KG1 (cell line): ENCODE data around the gene FAM25A.

Experiments used
- DNase-seq: peaks from one replicate; lab custom pipeline; 2025; lab: John Stamatoyannopoulos, UW

Gene FAM25A

DNA sequence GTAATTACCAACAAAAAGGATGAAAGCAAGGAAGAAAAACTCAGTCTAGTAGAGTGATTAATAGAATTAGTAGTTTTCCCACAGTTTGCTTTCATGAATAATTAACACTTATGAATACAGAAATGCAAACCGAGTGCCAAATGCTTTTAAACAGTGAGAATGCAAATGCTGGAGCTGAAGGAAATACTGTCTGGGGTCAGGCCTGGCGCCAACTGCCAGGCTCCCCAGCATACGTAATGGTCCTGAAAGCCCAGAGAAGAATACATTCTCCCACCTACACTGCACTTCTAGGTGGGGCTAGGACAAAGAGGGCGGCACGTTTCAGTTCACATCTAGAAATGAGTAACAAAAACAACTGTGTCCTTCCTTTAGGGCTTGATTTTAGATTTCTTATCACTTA, 44.6 kb downstream of the FAM25A start:
- DNase-seq: no peak

DNA sequence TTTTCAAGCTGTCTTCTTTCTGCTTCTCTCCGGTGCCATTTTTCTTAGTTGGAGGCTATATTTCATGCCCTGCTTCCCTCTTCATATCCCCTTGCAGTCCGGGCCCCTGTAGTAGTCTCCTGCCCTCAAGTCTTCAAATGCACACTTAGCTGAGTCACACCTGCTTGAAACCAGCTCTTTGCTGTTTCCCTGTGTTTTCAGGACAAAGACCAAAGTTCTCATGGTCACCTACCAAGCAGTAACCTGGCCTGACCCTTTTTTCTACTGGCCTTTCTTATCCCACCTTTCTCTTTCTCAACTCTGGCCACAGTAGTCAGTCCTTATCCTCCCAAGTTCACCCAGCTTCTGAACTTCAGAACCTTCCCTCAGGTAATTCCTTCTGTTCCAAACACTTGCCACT, 46.1 kb downstream of the FAM25A start:
- no peak for DNase-seq

DNA sequence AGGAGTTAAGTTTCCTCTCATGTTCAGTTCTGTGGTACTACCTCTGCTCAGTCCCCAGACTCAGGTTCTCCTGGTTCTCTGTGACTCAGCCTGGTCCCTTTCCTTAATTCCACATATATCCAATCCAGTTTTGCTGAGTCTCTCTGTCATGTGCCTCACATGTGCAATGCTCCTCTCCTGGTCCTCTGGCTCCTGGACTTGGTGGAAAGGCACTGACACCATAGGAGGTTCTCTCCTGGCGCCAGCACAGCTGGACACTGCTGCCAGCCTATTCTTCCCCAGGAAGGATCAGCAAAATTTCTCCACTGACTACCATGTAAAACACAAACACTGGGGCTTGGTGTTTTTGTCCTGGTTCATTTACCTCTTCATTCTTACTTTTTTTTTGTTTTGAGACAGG, 46.8 kb downstream of the FAM25A start:
- DNase-seq: no peak

DNA sequence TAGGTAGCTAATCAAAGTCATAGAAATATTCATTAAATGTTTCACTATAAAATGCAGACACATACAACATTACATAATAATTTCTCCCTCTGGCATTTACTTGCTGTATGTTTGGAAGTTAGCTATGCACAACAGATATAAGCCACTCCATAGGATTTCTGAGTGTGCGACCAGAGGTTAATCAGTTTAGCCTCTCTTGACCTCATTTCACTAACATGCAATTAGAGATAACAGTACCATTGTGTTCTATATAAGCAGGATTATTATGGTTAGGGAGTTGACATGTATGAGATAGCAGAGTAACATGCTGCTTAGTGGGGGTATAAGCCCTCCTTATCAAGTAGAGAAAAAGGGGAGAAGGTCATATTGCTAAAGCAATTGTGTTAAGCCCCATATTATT, 48.2 kb downstream of the FAM25A start:
- no peak for DNase-seq

DNA sequence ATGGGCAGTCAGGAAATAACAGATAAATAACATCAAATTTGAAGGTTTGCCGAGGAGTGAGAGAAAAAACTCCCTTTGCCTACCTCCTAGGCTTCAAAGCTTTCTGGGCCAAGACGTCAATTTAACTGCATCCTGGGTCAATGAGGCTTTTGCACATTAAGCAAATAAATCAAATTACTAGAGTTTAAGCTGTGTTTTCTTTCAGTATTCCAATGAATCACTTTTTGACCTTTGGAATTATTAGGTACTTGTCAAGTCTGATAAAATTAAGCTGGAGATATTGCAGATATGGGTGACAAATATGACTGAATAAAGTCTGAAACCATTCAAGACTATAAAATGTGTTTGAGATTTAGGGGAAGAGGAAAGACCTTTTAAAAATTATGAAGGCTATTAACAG, 52.4 kb downstream of the FAM25A start:
- no peak for DNase-seq
